HG03060 (cell line): ENCODE results near the gene TRAPPC6A.

Experiments used
- ATAC-seq: cut with Tn5 transposase; IDR thresholded peaks from one replicate; pipeline ENCODE4 v1.9.1; 2021; ENCODE audit warnings: low read depth, moderate number of reproducible peaks; ENCODE audit not compliant: unreplicated experiment

The TRAPPC6A gene, protein sequence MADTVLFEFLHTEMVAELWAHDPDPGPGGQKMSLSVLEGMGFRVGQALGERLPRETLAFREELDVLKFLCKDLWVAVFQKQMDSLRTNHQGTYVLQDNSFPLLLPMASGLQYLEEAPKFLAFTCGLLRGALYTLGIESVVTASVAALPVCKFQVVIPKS

GRCh38 chr19:45177817-45178261 is at the start of gene TRAPPC6A:
Gene TRAPPC6A, minus strand, starts transcription at chr19:45178237. Its CDS starts 19 bp downstream, at chr19:45178218.
- no peak for ATAC-seq

DNA sequence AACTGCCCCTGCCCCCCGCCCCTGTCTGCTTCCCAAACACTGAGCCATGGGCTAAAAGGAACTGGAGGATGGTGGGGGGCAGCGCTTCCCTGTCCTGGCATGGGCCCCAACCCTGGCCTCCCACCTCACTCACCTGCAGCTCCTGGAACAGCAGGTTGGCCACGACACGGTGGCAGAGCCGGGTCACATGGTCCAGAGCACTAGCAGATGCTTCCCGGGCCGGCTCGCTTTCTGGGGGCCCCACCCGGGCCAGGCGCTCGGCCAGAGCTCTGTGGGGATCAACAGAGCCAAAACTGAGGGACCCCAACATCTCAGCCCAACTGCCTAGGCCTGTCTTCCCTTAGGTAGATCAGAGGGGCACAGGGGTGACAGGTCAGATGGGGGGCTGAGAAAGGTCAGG is 46.6 kb upstream of the TRAPPC6A start:
- no peak for ATAC-seq

DNA sequence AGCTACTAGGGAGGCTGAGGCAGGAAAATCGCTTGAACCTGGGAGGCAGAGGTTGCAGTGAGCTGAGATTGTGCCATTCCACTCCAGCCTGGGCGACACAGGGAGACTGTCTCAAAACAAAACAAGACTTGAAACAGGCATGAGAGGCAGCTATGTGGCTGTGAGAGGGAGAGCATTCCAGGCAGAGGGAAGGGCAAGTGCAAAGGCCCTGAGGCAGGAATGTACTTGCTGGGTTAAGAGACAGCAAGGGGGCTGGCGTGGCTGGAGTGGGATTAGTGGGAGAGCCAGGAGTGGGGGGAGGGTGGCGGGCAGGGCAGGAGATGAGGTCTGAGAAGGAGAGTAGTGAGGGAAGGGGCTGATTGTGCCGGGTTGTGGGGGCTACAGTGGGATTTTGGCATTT is 45.8 kb upstream of the TRAPPC6A start:
- no peak for ATAC-seq

- no peak for ATAC-seq
These were observed 44.7 kb upstream of the TRAPPC6A start for GRCh38 chr19:45222724-45223123.

DNA sequence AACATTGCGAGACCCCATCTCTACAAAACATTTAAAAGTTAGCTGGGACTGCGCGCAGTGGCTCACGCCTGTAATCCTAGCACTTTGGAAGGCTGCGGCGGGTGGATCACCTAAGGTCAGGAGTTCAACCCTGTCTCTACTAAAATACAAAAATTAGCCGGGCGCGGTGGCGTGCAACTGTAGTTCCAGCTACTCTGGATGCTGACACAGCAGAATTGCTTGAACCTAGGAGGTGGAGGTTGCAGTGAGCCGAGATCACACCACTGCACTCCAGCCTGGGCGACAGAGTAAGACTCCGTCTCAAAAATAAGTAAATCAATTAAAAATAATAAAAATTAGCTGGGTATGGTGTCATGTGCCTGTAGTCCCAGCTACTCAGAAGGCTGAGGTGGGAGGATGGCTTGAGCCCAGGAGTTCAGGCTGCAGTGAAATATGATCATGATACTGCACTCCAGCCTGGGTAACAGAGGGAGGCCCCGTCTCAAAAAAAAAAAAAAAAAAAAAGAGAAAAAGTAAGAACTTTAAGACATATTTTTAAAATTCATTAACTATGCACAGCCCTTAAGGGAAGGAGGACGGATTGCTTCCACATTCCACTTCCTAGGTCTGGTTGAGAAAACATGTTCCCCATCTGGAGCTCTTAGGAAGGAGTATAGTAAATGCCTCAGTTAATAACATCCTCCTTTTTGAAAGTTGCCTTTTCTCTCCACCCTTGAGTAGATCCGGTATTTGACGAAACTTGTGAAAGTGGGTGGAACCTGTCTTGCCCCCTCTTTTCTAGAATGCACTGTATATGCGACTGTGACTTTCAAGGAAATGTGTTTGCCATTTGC is 41.1 kb upstream of the TRAPPC6A start:
- no peak for ATAC-seq

DNA sequence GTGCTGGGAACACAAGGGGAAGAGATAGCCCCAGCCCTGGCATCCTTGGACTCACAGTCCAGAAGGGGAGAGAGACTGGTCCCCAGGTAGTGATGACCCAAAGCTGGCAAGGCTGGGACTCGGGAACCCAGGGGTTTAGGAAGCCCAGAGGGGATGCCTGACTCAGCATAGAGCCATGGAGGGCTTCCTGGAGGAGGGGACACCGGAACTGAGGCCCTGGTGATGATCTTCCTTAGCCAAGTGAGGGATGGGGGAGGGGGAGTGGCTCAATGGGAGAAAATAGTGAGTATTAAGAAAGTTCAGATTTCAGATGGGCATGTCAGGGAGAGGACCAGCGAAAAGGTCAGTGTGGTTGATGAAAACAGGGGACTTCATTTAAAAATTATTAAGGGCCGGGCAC is 40.4 kb upstream of the TRAPPC6A start:
- no peak for ATAC-seq

- no peak for ATAC-seq
These were observed 39.9 kb upstream of the TRAPPC6A start for GRCh38 chr19:45217957-45218334.

- no peak for ATAC-seq
These were observed 39.3 kb upstream of the TRAPPC6A start for GRCh38 chr19:45217193-45217956.

DNA sequence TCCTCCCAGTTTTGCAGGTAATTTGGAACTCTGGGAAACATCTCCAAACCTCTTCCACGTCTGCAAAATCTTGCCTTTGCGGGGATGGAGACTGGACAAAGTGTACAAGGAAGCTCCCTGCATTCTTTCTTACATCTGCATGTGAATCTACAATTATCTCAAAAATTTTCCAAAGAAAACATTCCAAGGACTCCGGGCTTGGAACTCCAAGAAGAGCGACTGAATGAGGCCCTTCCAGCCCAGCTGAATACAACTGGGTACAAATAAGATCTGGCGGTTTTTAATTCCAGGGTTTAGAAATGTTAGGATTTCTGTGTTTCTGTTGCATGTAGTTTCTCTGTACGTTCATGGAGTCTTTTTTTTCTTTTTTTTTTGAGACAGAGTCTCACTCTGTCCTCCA is 38.6 kb upstream of the TRAPPC6A start:
- ATAC-seq: no peak

GRCh38 chr19:45215391-45216191 is 37.6 kb upstream of the TRAPPC6A start:
- ATAC-seq: no peak

DNA sequence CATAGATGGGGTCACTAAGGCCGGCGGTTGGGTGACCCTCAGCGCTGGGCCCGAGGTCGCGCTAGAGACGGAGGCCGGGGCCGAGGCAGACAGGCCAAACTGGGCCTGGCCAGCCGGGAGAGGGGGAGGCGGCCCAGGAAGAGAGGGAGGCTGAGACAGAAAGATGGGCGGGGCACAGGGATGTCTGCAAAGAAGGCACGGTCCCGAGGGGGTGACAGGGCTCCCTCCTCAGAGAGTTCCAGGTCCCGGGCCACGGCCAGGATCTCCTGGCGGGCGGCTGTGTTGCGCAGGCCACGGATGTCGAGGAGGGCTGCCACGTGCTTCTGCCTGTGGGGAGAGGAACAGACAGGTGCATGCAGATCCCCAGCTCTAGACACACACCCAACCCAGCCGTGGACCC is 35.0 kb upstream of the TRAPPC6A start:
- no peak for ATAC-seq

GRCh38 chr19:45211751-45212381 is 33.8 kb upstream of the TRAPPC6A start:
- ATAC-seq: no peak

- no peak for ATAC-seq
These were observed 28.3 kb upstream of the TRAPPC6A start for GRCh38 chr19:45206328-45206727.

DNA sequence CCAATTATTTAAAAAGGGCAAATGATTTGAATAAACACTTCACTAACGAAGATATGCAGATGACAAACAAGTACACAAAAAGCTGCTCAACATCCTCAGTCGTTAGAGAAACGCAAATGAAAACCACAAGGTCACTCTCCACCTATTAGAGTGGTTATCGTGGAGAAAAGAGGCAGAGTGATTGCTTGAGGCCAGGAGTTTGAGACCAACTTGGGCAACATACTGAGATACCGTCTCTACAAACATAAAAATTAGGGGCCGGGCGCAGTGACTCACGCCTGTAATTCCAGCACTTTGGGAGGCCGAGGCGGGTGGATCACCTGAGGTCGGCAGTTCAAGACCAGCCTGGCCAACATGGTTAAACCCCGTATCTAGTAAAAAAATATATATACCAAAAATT is 27.8 kb upstream of the TRAPPC6A start:
- ATAC-seq: no peak

DNA sequence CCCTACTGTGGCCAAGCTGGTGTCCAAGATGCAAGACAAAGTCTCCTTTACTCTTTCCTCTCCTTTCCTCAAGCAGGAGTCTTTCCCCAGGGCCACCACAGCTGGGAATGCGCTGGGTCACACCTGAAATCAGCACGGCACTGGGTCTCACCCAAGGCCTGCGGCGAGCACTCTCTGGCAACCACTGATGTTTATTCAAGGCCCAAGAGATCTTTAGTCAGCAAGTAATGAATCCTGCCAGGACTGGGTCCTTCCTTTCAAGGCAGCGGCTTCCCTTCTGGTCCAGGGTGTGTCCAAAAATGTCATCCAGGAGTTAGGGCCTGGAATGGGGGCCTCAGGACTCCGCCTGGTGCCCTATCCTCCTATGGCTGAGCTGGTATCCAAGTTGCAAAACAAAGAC is 24.6 kb upstream of the TRAPPC6A start:
- ATAC-seq: no peak

- ATAC-seq: no peak
These were observed 22.5 kb upstream of the TRAPPC6A start for GRCh38 chr19:45200568-45200967.

- ATAC-seq: no peak
These were observed 17.7 kb upstream of the TRAPPC6A start for GRCh38 chr19:45195764-45196163.

GRCh38 chr19:45191375-45191774 is 13.3 kb upstream of the TRAPPC6A start:
- ATAC-seq: no peak

DNA sequence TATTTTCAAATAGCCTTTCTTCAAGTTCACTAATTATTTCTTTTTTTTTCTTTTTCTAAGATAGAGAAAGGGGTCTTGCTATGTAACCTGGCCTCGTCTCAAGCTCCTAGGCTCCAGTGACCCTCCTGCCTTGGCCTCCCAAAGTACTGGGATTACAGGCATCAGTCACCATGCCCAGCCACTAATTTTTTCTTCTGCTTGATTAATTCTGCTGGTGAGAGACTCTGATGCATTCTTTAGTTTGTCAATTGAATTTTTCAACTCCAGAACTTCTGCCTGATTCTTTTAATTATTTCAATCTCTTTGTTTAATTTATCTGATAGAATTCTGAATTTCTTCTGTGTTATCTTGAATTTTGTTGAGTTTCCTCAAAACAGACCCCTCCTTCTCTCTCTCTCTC is 11.9 kb upstream of the TRAPPC6A start:
- ATAC-seq: no peak

DNA sequence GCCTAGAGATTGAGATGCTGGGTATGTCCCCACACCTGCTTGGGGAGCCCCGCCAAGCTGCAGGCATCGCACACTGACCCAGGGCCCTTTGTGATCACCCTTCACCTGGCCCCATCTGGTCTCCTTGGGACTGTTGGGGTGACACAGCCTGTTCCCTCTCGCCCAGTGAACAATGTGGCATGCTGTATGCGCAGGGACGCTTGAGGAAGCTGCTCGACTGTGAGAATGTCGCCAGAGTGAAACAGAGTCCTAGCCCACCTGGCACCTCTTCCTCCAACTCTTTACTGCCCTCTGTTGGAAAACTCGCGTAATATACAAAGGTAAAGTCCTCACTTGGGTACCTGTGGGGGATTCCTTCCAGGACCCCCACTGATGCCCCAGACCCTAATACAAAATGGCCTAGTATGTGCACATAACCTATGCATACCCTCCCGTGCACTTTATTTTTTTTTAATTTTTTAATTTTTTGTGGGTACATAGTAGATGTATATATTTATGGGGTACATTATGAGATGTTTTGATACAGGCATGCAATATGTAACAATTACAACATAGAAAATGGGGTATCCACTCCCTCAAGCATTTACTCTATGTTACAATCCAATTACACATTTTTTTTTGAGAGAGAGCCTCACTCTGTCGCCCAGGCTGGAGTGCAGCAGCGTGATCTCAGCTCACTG is 9.5 kb upstream of the TRAPPC6A start:
- no peak for ATAC-seq
